GM23248 (cell line): Measurements from ENCODE around the gene LRMDA.

Experiments
- EZH2 ChIP-seq: fragments of 200-600 bp; sonication (generic); IDR thresholded peaks from 2 replicates; pipeline ENCODE4 v1.6.1; 2018; ENCODE audit warnings: antibody characterized with exemption, mild to moderate bottlenecking; ENCODE audit not compliant: insufficient read depth, poor library complexity, severe bottlenecking
- EZH2phosphoT487 ChIP-seq: fragments of 200-600 bp; sonication (generic); IDR thresholded peaks from 2 replicates; pipeline ENCODE4 v1.6.1; 2018; ENCODE audit warnings: antibody characterized with exemption, moderate library complexity, mild to moderate bottlenecking, low read depth; ENCODE audit not compliant: insufficient read depth

DNA sequence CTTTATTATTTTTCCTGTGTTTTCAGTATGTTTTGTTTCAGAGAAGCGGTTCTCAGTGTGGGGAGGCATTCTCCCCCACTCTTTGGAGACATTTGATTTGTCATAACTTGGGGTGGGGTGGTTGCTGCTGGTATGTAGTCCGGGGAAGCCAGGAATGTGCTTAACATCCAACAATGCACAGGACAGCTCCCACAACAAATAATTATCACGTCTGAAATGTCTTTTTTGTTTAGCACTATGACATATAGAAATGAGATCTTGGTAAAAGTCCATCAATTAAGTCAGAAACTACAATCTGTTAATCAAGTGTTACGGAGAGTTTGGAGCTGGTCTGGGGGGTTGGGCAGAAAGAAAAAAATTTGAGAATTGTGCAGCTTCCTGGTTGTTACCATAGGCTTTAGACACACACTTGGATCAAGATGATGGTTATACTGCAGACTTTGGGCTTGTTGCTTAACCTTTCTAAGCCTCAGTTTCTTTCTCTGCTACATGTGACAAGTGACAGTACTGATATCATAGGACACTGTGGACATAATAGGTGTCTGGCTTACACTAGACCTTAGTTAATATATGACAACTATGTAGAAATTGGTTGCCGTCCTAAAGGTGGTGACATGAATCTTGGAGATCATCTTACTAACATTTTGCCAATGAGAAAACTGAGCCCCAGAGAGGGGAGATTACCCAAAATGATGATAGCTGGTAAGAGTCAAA, 113.7 kb downstream of the LRMDA start:
- TF ChIP-seq EZH2phosphoT487 (no peak), EZH2 (no peak)
